SU-DHL-6 (cell line): ENCODE results near the gene CXorf65.

Experiments used
- EZH2phosphoT487 ChIP-seq: fragments of 200-600 bp; sonication (generic), shearing (Covaris generic); conservative IDR thresholded peaks from 2 replicates; pipeline ENCODE4 v1.6.1; 2018; ENCODE audit warnings: mild to moderate bottlenecking, antibody characterized with exemption, low read length, moderate library complexity, mixed read lengths
- TF ChIP-seq, protein P1 (sequence below): fragments of 200-600 bp; sonication (generic); IDR thresholded peaks from one replicate; pipeline ENCODE4 v1.5.1; 2017; ENCODE audit warnings: antibody characterized with exemption, mild to moderate bottlenecking, low read length, moderate library complexity; ENCODE audit not compliant: insufficient read depth, poor library complexity, severe bottlenecking

DNA sequence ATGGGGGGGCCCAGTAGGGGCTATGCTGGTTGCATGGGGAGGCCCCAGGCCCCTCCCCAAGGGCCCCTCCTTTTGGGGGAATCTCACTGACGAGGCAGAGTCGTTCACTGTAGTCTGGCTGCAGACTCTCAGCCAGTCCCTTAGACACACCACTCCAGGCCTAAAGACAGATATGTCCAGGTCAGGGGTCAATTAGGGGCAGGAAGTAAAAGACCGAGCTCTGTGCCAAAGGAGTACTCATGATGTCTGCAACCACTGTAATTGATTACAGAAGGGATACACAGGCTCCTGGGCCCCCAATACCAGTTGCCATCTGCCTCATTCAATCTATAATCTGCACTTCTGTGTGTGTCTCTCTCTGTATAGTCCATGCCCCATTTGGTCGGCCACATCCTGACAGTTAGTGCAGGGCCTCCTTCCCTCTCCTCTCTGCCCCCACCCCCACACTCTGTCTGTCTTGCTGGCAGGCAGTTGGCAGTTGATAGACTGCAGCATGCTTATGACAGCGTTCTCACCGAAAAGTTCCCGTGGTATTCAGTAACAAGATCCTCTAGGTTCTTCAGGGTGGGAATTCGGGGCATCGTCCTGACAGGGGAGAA lies 1.3 kb upstream of the CXorf65 start:
- TF ChIP-seq, protein P1, sequence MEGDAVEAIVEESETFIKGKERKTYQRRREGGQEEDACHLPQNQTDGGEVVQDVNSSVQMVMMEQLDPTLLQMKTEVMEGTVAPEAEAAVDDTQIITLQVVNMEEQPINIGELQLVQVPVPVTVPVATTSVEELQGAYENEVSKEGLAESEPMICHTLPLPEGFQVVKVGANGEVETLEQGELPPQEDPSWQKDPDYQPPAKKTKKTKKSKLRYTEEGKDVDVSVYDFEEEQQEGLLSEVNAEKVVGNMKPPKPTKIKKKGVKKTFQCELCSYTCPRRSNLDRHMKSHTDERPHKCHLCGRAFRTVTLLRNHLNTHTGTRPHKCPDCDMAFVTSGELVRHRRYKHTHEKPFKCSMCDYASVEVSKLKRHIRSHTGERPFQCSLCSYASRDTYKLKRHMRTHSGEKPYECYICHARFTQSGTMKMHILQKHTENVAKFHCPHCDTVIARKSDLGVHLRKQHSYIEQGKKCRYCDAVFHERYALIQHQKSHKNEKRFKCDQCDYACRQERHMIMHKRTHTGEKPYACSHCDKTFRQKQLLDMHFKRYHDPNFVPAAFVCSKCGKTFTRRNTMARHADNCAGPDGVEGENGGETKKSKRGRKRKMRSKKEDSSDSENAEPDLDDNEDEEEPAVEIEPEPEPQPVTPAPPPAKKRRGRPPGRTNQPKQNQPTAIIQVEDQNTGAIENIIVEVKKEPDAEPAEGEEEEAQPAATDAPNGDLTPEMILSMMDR = no peak
- TF ChIP-seq EZH2phosphoT487 = no peak
